ENCODE measurements around the gene TSLP.

GRCh38 chr5:111095982-111096381, 24.5 kb downstream of the TSLP start:
- TF ChIP-seq CTCF (IDR thresholded peaks at IDR 0.05; ENCODE audit: low read depth, low read length) (no peak), EZH2phosphoT487 (IDR thresholded peaks at IDR 0.05; ENCODE audit: low read depth) (no peak)

All from OCI-LY3 (cell line).